HEK293 (cell line): ENCODE measurements around the gene NAV2.

Experiments
- BCL11A ChIP-seq: fragments of 450-650 bp; formaldehyde crosslinking; IDR thresholded peaks from 2 replicates; pipeline ENCODE4 v1.5.1; 2016; ENCODE audit warnings: low read depth, missing biosample characterization, missing genetic modification characterization
- CTCF ChIP-seq: fragments of 450-650 bp; formaldehyde crosslinking; IDR thresholded peaks from 2 replicates; pipeline ENCODE4 v1.5.1; 2016; ENCODE audit warnings: missing biosample characterization, missing genetic modification characterization
- REST ChIP-seq: fragments of 450-650 bp; formaldehyde crosslinking; IDR thresholded peaks from 2 replicates; pipeline ENCODE4 v1.5.1; 2016; ENCODE audit warnings: missing biosample characterization, missing genetic modification characterization
- YY1 ChIP-seq: fragments of 450-650 bp; formaldehyde crosslinking; IDR thresholded peaks from 2 replicates; pipeline ENCODE4 v1.5.1; 2018; ENCODE audit warnings: missing biosample characterization, missing genetic modification characterization
- ZBTB49 ChIP-seq: fragments of 450-650 bp; formaldehyde crosslinking; IDR thresholded peaks from 2 replicates; pipeline ENCODE4 v1.5.1; 2016; ENCODE audit warnings: missing biosample characterization, missing genetic modification characterization, low read depth
- ZNF146 ChIP-seq: fragments of 450-650 bp; formaldehyde crosslinking; IDR thresholded peaks from 2 replicates; pipeline ENCODE4 v1.5.1; 2016; ENCODE audit warnings: missing biosample characterization, missing genetic modification characterization
- ZNF280D ChIP-seq: fragments of 450-650 bp; formaldehyde crosslinking; IDR thresholded peaks from 2 replicates; pipeline ENCODE4 v1.5.1; 2016; ENCODE audit warnings: missing biosample characterization, missing genetic modification characterization
- ZNF311 ChIP-seq: fragments of 450-650 bp; formaldehyde crosslinking; IDR thresholded peaks from 2 replicates; pipeline ENCODE4 v1.5.1; 2017; ENCODE audit warnings: missing biosample characterization, missing genetic modification characterization, borderline replicate concordance
- ZNF48 ChIP-seq: fragments of 450-650 bp; formaldehyde crosslinking; IDR thresholded peaks from 2 replicates; pipeline ENCODE4 v1.5.1; 2016; ENCODE audit warnings: missing biosample characterization, missing genetic modification characterization
- ZNF548 ChIP-seq: fragments of 450-650 bp; formaldehyde crosslinking; IDR thresholded peaks from 2 replicates; pipeline ENCODE4 v1.5.1; 2016; ENCODE audit warnings: missing biosample characterization, missing genetic modification characterization
- ZNF560 ChIP-seq: fragments of 450-650 bp; formaldehyde crosslinking; IDR thresholded peaks from 2 replicates; pipeline ENCODE4 v1.5.1; 2017; ENCODE audit warnings: missing biosample characterization, missing genetic modification characterization, borderline replicate concordance
- ZNF621 ChIP-seq: fragments of 450-650 bp; formaldehyde crosslinking; IDR thresholded peaks from 2 replicates; pipeline ENCODE4 v1.5.1; 2017; ENCODE audit warnings: missing biosample characterization, missing genetic modification characterization

- TF ChIP-seq BCL11A (tag by site-specific recombination) (no peak), CTCF (tag by site-specific recombination) (no peak), ZNF48 (no peak), ZNF560 (tag by site-specific recombination) (no peak), ZNF621 (tag by site-specific recombination) (no peak), ZNF311 (no peak), ZNF548 (no peak), ZNF280D (tag by site-specific recombination) (no peak), YY1 (tag by site-specific recombination) (no peak), ZBTB49 (tag by site-specific recombination) (no peak), REST (no peak), ZNF146 (tag by site-specific recombination) (no peak)
These were observed 338.1 kb downstream of the NAV2 start for GRCh38 chr11:20050551-20051333.
